PC-3 (cell line): ENCODE measurements around the gene P2RY2. TPM values are rescaled to one million over a fixed set of nuclear protein-coding genes. Genes with fewer than 3 reads are reported as not detected.

Experiments
- ATAC-seq: fragments of 200-7000 bp; cut with Tn5 transposase; 2 replicates; pipeline ENCODE4 v1.9.1; 2020; ENCODE audit warnings: mild to moderate bottlenecking, moderate library complexity
- BruUV-seq: library from RNA; stranded (reverse); fragments of 400-500 nt; replicated peaks from 2 replicates; lab custom pipeline; 2021; lab: Mats Ljungman, UMichigan
- CTCF ChIA-PET: fragments of 300-600 bp; sonication (Branson Sonifier 250); formaldehyde crosslinking; loops from one replicate; lab custom pipeline; 2022; ENCODE audit warnings: antibody characterized with exemption; lab: Charles Lee
- POLR2A ChIA-PET: fragments of 300-600 bp; sonication (Branson Sonifier 250); formaldehyde crosslinking; loops from one replicate; lab custom pipeline; 2022; ENCODE audit warnings: antibody characterized with exemption; ENCODE audit not compliant: unreplicated experiment; lab: Charles Lee
- DNase-seq: peaks from one replicate; pipeline ENCODE4 v3.0.0-alpha.2; 2015
- H2AFZ ChIP-seq: fragments of 300-600 bp; sonication (generic); 2 replicates; pipeline ENCODE4 v1.6.0; 2016; ENCODE audit warnings: antibody characterized with exemption, low read length
- H3F3A ChIP-seq: fragments of 300-600 bp; sonication (generic); one replicate; pipeline ENCODE4 v1.6.0; 2017; ENCODE audit warnings: antibody characterized with exemption, low read length, control low read depth, mild to moderate bottlenecking; ENCODE audit not compliant: unreplicated experiment
- H3K27ac ChIP-seq: fragments of 300-600 bp; sonication (generic); 2 replicates; pipeline ENCODE4 v1.5.1; 2016; ENCODE audit warnings: mild to moderate bottlenecking, low read length
- H3K27me3 ChIP-seq: fragments of 300-600 bp; sonication (generic); 2 replicates; pipeline ENCODE4 v1.6.1; 2016; ENCODE audit warnings: low read length, mixed read lengths
- H3K36me3 ChIP-seq: fragments of 300-600 bp; sonication (generic); 2 replicates; pipeline ENCODE4 v1.6.1; 2016; ENCODE audit warnings: low read depth, mixed run types, low read length, mixed read lengths
- H3K4me1 ChIP-seq: fragments of 300-600 bp; sonication (generic); 2 replicates; pipeline ENCODE4 v1.5.1; 2016; ENCODE audit warnings: low read length; ENCODE audit not compliant: insufficient read depth
- H3K4me2 ChIP-seq: fragments of 300-600 bp; sonication (generic); 2 replicates; pipeline ENCODE4 v1.6.0; 2016; ENCODE audit warnings: low read length
- H3K4me3 ChIP-seq: fragments of 300-600 bp; sonication (generic); 2 replicates; pipeline ENCODE4 v1.5.1; 2016; ENCODE audit warnings: mild to moderate bottlenecking, low read length, mixed read lengths
- H3K79me2 ChIP-seq: fragments of 300-600 bp; sonication (generic); 2 replicates; pipeline ENCODE4 v1.6.1; 2017; ENCODE audit warnings: low read length, mixed read lengths
- H3K9ac ChIP-seq: fragments of 300-600 bp; sonication (generic); 2 replicates; pipeline ENCODE4 v1.6.0; 2016; ENCODE audit warnings: mild to moderate bottlenecking, low read length
- H3K9me2 ChIP-seq: fragments of 300-600 bp; sonication (generic); replicated peaks from 2 replicates; pipeline ENCODE4 v1.6.1; 2016; ENCODE audit warnings: mixed run types, low read length, mixed read lengths
- H3K9me3 ChIP-seq: fragments of 300-600 bp; sonication (generic); 2 replicates; pipeline ENCODE4 v1.6.1; 2016; ENCODE audit warnings: low read length, mixed read lengths
- H4K20me1 ChIP-seq: fragments of 300-600 bp; sonication (generic); 2 replicates; pipeline ENCODE4 v1.6.1; 2016; ENCODE audit warnings: low read length, mixed read lengths
- EZH2 ChIP-seq: fragments of 300-600 bp; sonication (generic); IDR thresholded peaks from one replicate; pipeline ENCODE4 v1.6.1; 2017; ENCODE audit warnings: antibody characterized with exemption, mild to moderate bottlenecking, low read length; ENCODE audit not compliant: unreplicated experiment
- EZH2phosphoT487 ChIP-seq: fragments of 300-600 bp; sonication (generic); IDR thresholded peaks from 2 replicates; pipeline ENCODE4 v1.6.1; 2018; ENCODE audit warnings: mild to moderate bottlenecking, antibody characterized with exemption, low read length, borderline replicate concordance
- intact Hi-C: fragments of 100-400 bp; cut with micrococcal nuclease; formaldehyde crosslinking; loops from 2 replicates; pipeline ENCODE4 v1.9.0; 2023
- total RNA-seq: library from RNA; depleted of rRNA; stranded (reverse); fragments of >200 nt; gene quantifications from 2 replicates; pipeline ENCODE4 v1.2.3, GENCODE V29; 2014
- TF ChIP-seq, protein P1 (sequence below): fragments of 300-600 bp; sonication (generic); conservative IDR thresholded peaks from 2 replicates; pipeline ENCODE4 v1.5.1; 2017; ENCODE audit warnings: antibody characterized with exemption, low read depth, mild to moderate bottlenecking, low read length

Gene P2RY2
- total RNA-seq, 1 experiment from 2014 or later, result 54.8 TPM

DNA sequence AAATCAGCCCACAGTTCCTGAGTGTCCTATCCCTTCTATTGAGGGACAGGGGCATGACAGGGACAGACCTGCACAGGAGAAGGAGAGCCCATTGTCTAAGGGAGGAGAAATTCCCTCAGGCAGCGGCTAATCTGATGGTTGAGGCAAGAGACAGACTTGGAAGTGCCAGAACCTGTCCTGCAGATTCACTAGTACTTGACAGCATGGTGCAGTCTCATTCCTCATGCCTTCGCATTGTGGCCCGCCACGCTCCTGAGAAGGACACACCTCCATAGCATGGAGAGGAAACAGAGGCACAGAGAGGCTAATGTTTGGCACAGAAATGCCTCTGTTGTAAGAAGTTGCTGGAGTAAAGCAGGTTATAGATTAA lies 57.3 kb downstream of the P2RY2 start:
- ATAC-seq, result no peak
- intact Hi-C loops, result no loop called here
- Histone ChIP-seq H3K4me3 (no peak overlapping the region), H3K9me3 (no peaks in the 10 kb centered on the region), H3K27ac (no peak overlapping the region), H3K36me3 (no peaks in the 10 kb centered on the region), H4K20me1 (no peaks in the 10 kb centered on the region), H3K9me2 (no peaks in the 10 kb centered on the region), H3K79me2 (no peaks in the 10 kb centered on the region), H3K9ac (no peak overlapping the region), H3K4me2 (no peak overlapping the region), H3F3A (peaks cover 3% of the 10 kb centered on the region), H3K27me3 (no peaks in the 10 kb centered on the region), H3K4me1 (peaks cover 29% of the 10 kb centered on the region), H2AFZ (no peak overlapping the region)
- ChIA-PET CTCF (no interaction called here), POLR2A (no interaction called here)
- DNase-seq, result no peak
- no TSS peak for BruUV-seq
- TF ChIP-seq EZH2phosphoT487 (no peak), EZH2 (no peak)
- TF ChIP-seq, protein P1, sequence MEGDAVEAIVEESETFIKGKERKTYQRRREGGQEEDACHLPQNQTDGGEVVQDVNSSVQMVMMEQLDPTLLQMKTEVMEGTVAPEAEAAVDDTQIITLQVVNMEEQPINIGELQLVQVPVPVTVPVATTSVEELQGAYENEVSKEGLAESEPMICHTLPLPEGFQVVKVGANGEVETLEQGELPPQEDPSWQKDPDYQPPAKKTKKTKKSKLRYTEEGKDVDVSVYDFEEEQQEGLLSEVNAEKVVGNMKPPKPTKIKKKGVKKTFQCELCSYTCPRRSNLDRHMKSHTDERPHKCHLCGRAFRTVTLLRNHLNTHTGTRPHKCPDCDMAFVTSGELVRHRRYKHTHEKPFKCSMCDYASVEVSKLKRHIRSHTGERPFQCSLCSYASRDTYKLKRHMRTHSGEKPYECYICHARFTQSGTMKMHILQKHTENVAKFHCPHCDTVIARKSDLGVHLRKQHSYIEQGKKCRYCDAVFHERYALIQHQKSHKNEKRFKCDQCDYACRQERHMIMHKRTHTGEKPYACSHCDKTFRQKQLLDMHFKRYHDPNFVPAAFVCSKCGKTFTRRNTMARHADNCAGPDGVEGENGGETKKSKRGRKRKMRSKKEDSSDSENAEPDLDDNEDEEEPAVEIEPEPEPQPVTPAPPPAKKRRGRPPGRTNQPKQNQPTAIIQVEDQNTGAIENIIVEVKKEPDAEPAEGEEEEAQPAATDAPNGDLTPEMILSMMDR, result no peak

DNA sequence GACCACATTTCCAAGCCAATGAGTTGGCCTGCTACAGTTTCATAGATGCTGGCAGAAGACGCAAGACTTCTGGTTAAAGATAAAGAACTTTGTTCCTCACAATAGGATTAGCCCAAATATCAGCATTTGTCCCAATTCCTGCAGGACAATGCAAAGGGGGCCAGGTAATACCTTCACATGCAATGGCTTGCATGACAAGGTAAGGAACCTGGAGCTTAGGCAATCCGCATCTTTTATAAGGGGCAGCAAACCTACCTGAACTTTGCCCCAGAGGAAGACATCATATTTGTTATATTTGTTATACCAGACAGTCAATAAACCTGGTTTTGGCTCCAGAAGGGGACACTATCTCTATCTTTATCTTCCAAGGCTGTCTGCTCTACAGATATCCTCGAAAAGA lies 59.4 kb downstream of the P2RY2 start:
- BruUV-seq, result no TSS peak
- no peaks in the 10 kb centered on the region for H3K36me3 ChIP-seq
- no peaks in the 10 kb centered on the region for H4K20me1 ChIP-seq
- H3K9me3 ChIP-seq, result no peaks in the 10 kb centered on the region
- no peaks in the 10 kb centered on the region for H3K27me3 ChIP-seq
- H3K4me3 ChIP-seq, result no peak overlapping the region
- no peaks in the 10 kb centered on the region for H3K9me2 ChIP-seq
- H3K9ac ChIP-seq, result no peak overlapping the region
- H3F3A ChIP-seq, result no peaks in the 10 kb centered on the region
- H3K27ac ChIP-seq, result no peak overlapping the region
- ChIA-PET POLR2A (interaction anchor here (0.7 kb wide), 1 partner anchor 11 kb away, joined by 4 read pairs; no protein-coding TSS in a partner anchor), CTCF (no interaction called here)
- no peak overlapping the region for H2AFZ ChIP-seq
- ATAC-seq, result no peak
- no peak overlapping the region for H3K4me2 ChIP-seq
- no peak for DNase-seq
- H3K4me1 ChIP-seq, result peaks cover 10% of the 10 kb centered on the region
- H3K79me2 ChIP-seq, result no peaks in the 10 kb centered on the region
- TF ChIP-seq EZH2, result no peak
- TF ChIP-seq, protein P1, result no peak
- TF ChIP-seq EZH2phosphoT487, result no peak
- intact Hi-C loops, result no loop called here

DNA sequence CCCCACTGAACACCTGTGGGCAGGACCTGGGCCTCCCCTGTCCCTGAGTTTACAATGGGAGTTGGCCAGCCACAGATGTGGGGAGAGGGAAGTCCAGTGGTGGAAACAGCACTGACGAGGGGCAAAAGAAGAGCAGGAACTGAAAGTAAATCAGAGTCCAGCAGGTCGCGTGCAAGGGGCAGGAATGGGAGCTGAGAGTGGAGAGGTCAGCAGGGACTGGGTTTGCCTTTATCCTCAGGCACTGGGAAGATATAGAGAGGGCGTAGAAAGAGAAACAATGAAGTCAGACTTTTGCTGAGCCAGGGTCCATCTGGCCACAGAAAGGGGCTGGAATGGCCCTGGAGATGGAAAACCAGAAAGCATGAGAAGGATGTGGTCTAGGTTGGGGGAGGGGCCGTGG lies 62.5 kb downstream of the P2RY2 start:
- no peaks in the 10 kb centered on the region for H3K9me2 ChIP-seq
- H2AFZ ChIP-seq, result no peak overlapping the region
- ChIA-PET CTCF (no interaction called here), POLR2A (no interaction called here)
- ATAC-seq, result no peak
- no peak overlapping the region for H3K27ac ChIP-seq
- no peaks in the 10 kb centered on the region for H3K4me1 ChIP-seq
- no peaks in the 10 kb centered on the region for H3K79me2 ChIP-seq
- no peak overlapping the region for H3K4me3 ChIP-seq
- no TSS peak for BruUV-seq
- no peaks in the 10 kb centered on the region for H3K36me3 ChIP-seq
- H3K9ac ChIP-seq, result no peak overlapping the region
- no peaks in the 10 kb centered on the region for H3K27me3 ChIP-seq
- intact Hi-C loops, result loop anchor here (10.0 kb wide), 1 partner anchor 356 kb away; no protein-coding TSS in a partner anchor
- no peak for DNase-seq
- H3K4me2 ChIP-seq, result no peak overlapping the region
- no peaks in the 10 kb centered on the region for H4K20me1 ChIP-seq
- no peaks in the 10 kb centered on the region for H3F3A ChIP-seq
- TF ChIP-seq, protein P1, result no peak
- TF ChIP-seq EZH2phosphoT487, result no peak
- TF ChIP-seq EZH2, result no peak
- no peaks in the 10 kb centered on the region for H3K9me3 ChIP-seq
